Spleen (tissue), 11 donors: ENCODE data around the gene PCBD1. TPM values are rescaled to one million over a fixed set of nuclear protein-coding genes. Genes with fewer than 3 reads are reported as not detected.

Experiments
- DNase-seq: peaks from one replicate; pipeline ENCODE4 v3.0.0-alpha.2; 2020
- H3K27ac ChIP-seq, 8 donors: fragments of 200-600 bp; sonication (generic) in 7 of 8; 1 replicate in 4 of 8; 2 replicates in 4 of 8; pipeline versions ENCODE4 v1.5.0 to v1.8.0; 2016 to 2021; ENCODE audit warnings: inconsistent platforms in 4 of 8, mild to moderate bottlenecking in 4 of 8, moderate library complexity in 1 of 8
- H3K27me3 ChIP-seq, 7 donors: fragments of 200-600 bp; sonication (generic) in 6 of 7; replicated peaks in 1 of 7; 1 replicate in 4 of 7; 2 replicates in 3 of 7; pipeline versions ENCODE4 v1.5.0 to v1.8.0; 2016 to 2021; ENCODE audit warnings: inconsistent platforms in 3 of 7, mild to moderate bottlenecking in 1 of 7
- H3K36me3 ChIP-seq, 6 donors: fragments of 200-600 bp; sonication (generic) in 5 of 6; 1 replicate in 4 of 6; 2 replicates in 2 of 6; pipeline versions ENCODE4 v1.5.0 to v1.8.0; 2016 to 2021; ENCODE audit warnings: inconsistent platforms in 2 of 6
- H3K4me1 ChIP-seq, 6 donors: fragments of 200-600 bp; sonication (generic) in 5 of 6; 1 replicate in 3 of 6; 2 replicates in 3 of 6; pipeline versions ENCODE4 v1.5.0 to v1.8.0; 2016 to 2021; ENCODE audit warnings: inconsistent platforms in 3 of 6
- H3K4me3 ChIP-seq, 8 donors: fragments of 200-600 bp; sonication (generic) in 7 of 8; 1 replicate in 4 of 8; 2 replicates in 4 of 8; pipeline versions ENCODE4 v1.5.0 to v1.8.0; 2016 to 2021; ENCODE audit warnings: inconsistent platforms in 4 of 8, mild to moderate bottlenecking in 4 of 8, moderate library complexity in 2 of 8
- H3K9me3 ChIP-seq, 8 donors: fragments of 200-600 bp; sonication (generic) in 7 of 8; 1 replicate in 4 of 8; 2 replicates in 4 of 8; pipeline versions ENCODE4 v1.5.0 to v1.8.0; 2016 to 2021; ENCODE audit warnings: inconsistent platforms in 4 of 8
- CTCF ChIP-seq, 11 experiments: fragments of 200-600 bp in 7 of 11; fragments of 450-650 bp in 4 of 11; sonication (generic) in 4 of 11; IDR thresholded peaks in 8 of 11; conservative IDR thresholded peaks in 3 of 11; 1 replicate in 7 of 11; 2 replicates in 4 of 11; pipeline versions ENCODE4 v1.4.0 to v1.8.0; 2016 to 2021; ENCODE audit warnings: antibody characterized with exemption in 11 of 11, inconsistent platforms in 4 of 11, mild to moderate bottlenecking in 1 of 11
- POLR2A ChIP-seq, 3 donors: fragments of 450-650 bp; IDR thresholded peaks; one replicate each; pipeline ENCODE4 v1.5.1; 2017; ENCODE audit warnings: antibody characterized with exemption in 3 of 3, mild to moderate bottlenecking in 1 of 3
- POLR2AphosphoS5 ChIP-seq, 3 donors: sonication (generic); formaldehyde crosslinking; IDR thresholded peaks; one replicate each; pipeline ENCODE4 v1.5.1; 2017; ENCODE audit warnings: antibody characterized with exemption in 3 of 3
- WGBS, 5 donors: extraction: QIAGEN DNeasy Blood & Tissue Kit in 3 of 5; methylation state at CpG; one replicate each; pipeline versions ENCODE4 v1.1.5 to v1.1.7; 2013 to 2018; 5-methylcytosine and 5-hydroxymethylcytosine counted together
- intact Hi-C: fragments of 100-400 bp; cut with DNase I; formaldehyde crosslinking; loops from one replicate; pipeline ENCODE4 v1.15.0; 2023; ENCODE audit warnings: low total_unique reads
- polyA plus RNA-seq, 3 donors: library from polyadenylated mRNA; stranded (reverse); fragments of 200-250 nt; gene quantifications; one replicate each; pipeline ENCODE4 v1.2.1, GENCODE V29; 2013
- total RNA-seq, 7 donors: library from RNA; depleted of rRNA in 3 of 7; stranded (reverse); fragments of >200 nt in 3 of 7; fragmentation: NEBNext Ultra II Directional in 4 of 7; extraction: Animal tissue kit (Norgen Biotek cat#: 25700) in 4 of 7; gene quantifications; one replicate each; pipeline versions ENCODE4 v1.1.0 to v1.2.1, GENCODE V29; 2016 to 2021
- donor health status: healthy with polysubstance abuse.
- donor health status: DM: no; HTN: no; CAD: no; lungs with moderate emphysema.
- donor health status: DM: no; HTN: no; CAD: no.
- donor health status: Bipolar disorder and iron deficiency.
- donor health status: healthy.
- donor health status: DM: no; HTN: no; CAD: no.
- donor health status: DM: yes; HTN: yes; CAD: no.

The PCBD1 gene
- total and polyA plus RNA-seq, 10 donors: 24.5 to 45.6 (median 30.7) TPM

DNA sequence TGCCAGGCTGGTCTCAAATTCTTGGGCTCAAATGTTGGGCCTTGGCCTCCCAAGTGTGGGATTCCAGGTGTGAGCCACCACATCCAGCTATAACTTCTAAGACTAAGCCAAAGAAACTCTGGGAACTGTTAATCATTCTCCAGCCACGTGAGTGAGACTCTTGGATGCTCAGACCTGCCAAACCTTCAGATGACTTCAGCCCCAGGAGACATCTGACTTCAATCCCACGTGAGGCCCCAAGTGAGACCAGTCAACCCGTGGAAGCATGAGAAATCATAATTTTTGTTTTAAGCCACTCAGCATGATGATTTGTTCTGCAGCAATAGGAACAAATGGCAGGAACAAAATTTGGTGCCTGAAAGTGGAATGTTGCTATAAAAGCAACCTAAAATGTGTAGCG lies 4.3 kb upstream of the PCBD1 start:
- WGBS, 5 donors: 88 to 95% (median 89%) methylated on average over 4 of the region's 4 CpGs
- Histone ChIP-seq H3K36me3 (no peaks in the 10 kb centered on the region), H3K9me3 (no peaks in the 10 kb centered on the region), H3K27me3 (no peaks in the 10 kb centered on the region), H3K4me3 (no peak overlapping the region), H3K4me1 (peaks cover 6 to 16% (median 10%) of the 10 kb centered on the region in 6 donors), H3K27ac (no peak overlapping the region)
- TF ChIP-seq POLR2A (IDR thresholded peaks at IDR 0.05) (no peak), POLR2AphosphoS5 (IDR thresholded peaks at IDR 0.05) (no peak), CTCF (IDR thresholded peaks at IDR 0.05 in 8 of 11, conservative IDR thresholded peaks at IDR 0.05 in 3 of 11) (no peak)
- intact Hi-C loops: no loop called here
- DNase-seq: no peak

DNA sequence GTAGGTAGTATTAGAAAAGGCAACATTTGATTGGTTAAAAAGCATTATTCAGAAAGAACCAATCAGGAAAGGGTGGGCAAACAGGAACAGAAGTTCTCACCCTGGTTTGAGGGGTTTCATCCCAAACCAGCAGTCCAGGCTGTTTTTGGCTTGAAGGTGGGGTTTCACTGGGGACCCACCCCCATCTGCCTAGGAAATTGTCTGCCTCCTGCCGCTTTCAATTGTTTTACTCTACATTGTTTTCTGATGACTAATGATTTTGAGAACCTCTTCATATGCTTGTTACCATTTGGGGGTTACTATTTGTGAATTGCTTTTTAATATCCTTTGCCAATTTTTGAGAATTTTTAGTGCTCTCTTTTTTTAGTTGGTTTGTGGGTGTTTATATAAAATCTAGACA lies 3.3 kb upstream of the PCBD1 start:
- no peak overlapping the region for H3K27ac ChIP-seq
- no peaks in the 10 kb centered on the region for H3K36me3 ChIP-seq
- intact Hi-C loops: no loop called here
- WGBS, 5 donors: 78 to 90% (median 86%) methylated on average over 1 of the region's 1 CpG
- peaks cover 9 to 26% (median 18%) of the 10 kb centered on the region in 6 donors for H3K4me1 ChIP-seq
- no peak for DNase-seq
- no peak for TF ChIP-seq POLR2AphosphoS5 (IDR thresholded peaks at IDR 0.05)
- no peak for TF ChIP-seq POLR2A (IDR thresholded peaks at IDR 0.05)
- TF ChIP-seq CTCF (IDR thresholded peaks at IDR 0.05 in 8 of 11, conservative IDR thresholded peaks at IDR 0.05 in 3 of 11): no peak
- H3K27me3 ChIP-seq: no peaks in the 10 kb centered on the region
- H3K9me3 ChIP-seq: no peaks in the 10 kb centered on the region
- no peak overlapping the region for H3K4me3 ChIP-seq

- H3K4me1 ChIP-seq: peaks cover 9 to 32% (median 20%) of the 10 kb centered on the region in 6 donors
- no peaks in the 10 kb centered on the region for H3K27me3 ChIP-seq
- H3K36me3 ChIP-seq: no peaks in the 10 kb centered on the region
- intact Hi-C loops: no loop called here
- TF ChIP-seq POLR2AphosphoS5 (IDR thresholded peaks at IDR 0.05): no peak
- no peak for TF ChIP-seq CTCF (IDR thresholded peaks at IDR 0.05 in 8 of 11, conservative IDR thresholded peaks at IDR 0.05 in 3 of 11)
- no peaks in the 10 kb centered on the region for H3K9me3 ChIP-seq
- WGBS, 5 donors: 73 to 87% (median 83%) methylated on average over 6 to 7 of the region's 7 CpGs
- no peak overlapping the region for H3K27ac ChIP-seq
- H3K4me3 ChIP-seq: no peak overlapping the region
- no peak for DNase-seq
These were observed 2.6 kb upstream of the PCBD1 start for GRCh38 chr10:70890917-70891431.

- intact Hi-C loops: loop anchor here (10.0 kb wide), 1 partner anchor 424 kb away; no protein-coding TSS in a partner anchor
- H3K9me3 ChIP-seq: no peaks in the 10 kb centered on the region
- no peak overlapping the region for H3K4me3 ChIP-seq
- H3K4me1 ChIP-seq: peaks cover 9 to 32% (median 20%) of the 10 kb centered on the region in 6 donors
- peaks cover 0 to 17% (median 7%) of the 10 kb centered on the region in 6 donors for H3K36me3 ChIP-seq
- TF ChIP-seq POLR2AphosphoS5 (IDR thresholded peaks at IDR 0.05) (no peak), CTCF (IDR thresholded peaks at IDR 0.05 in 8 of 11, conservative IDR thresholded peaks at IDR 0.05 in 3 of 11) (no peak), POLR2A (IDR thresholded peaks at IDR 0.05) (no peak)
- H3K27ac ChIP-seq: no peak overlapping the region
- DNase-seq: no peak
- 91 to 99% (median 95%) methylated on average over 3 of the region's 3 CpGs for WGBS, 5 donors
- H3K27me3 ChIP-seq: no peaks in the 10 kb centered on the region
These were observed 926 bp upstream of the PCBD1 start for GRCh38 chr10:70889291-70889690.
